GM12878 (cell line): ENCODE data around the gene ANO2.

Source experiments
- CREB1 ChIP-seq: IDR thresholded peaks from 2 replicates; pipeline ENCODE4 v1.6.1; 2012; ENCODE audit warnings: low read depth, mild to moderate bottlenecking, inconsistent platforms
- CTCF ChIP-seq, 3 experiments: IDR thresholded peaks in 2 of 3; conservative IDR thresholded peaks in 1 of 3; 2 replicates each; pipeline ENCODE4 v1.5.1; 2011; ENCODE audit warnings: low read depth in 3 of 3, low read length in 3 of 3, mild to moderate bottlenecking in 3 of 3, control low read depth in 2 of 3, moderate library complexity in 2 of 3, inconsistent platforms in 1 of 3, mixed read lengths in 1 of 3; ENCODE audit not compliant: control insufficient read depth in 2 of 3, insufficient read depth in 1 of 3; ENCODE audit errors: extremely low read depth in 1 of 3
- FOXK2 ChIP-seq: fragments of 450-650 bp; IDR thresholded peaks from 2 replicates; pipeline ENCODE4 v1.6.1; 2017; ENCODE audit warnings: mild to moderate bottlenecking, moderate library complexity
- NKRF ChIP-seq: fragments of 450-650 bp; conservative IDR thresholded peaks from 2 replicates; pipeline ENCODE4 v1.6.1; 2017; ENCODE audit warnings: mild to moderate bottlenecking, moderate library complexity
- POLR2A ChIP-seq: IDR thresholded peaks from 2 replicates; pipeline ENCODE4 v1.6.1; 2011; ENCODE audit warnings: low read depth, mild to moderate bottlenecking, low read length
- TF ChIP-seq, protein P1 (sequence below): fragments of 450-650 bp; IDR thresholded peaks from 2 replicates; pipeline ENCODE4 v1.6.1; 2017; ENCODE audit warnings: antibody characterized with exemption, mild to moderate bottlenecking, moderate library complexity

- no peak for TF ChIP-seq CTCF (IDR thresholded peaks at IDR 0.05 in 2 of 3, conservative IDR thresholded peaks at IDR 0.05 in 1 of 3; ENCODE audit: control insufficient read depth in 2 of 3, extremely low read depth in 1 of 3, insufficient read depth in 1 of 3, low read depth in 3 of 3, low read length in 3 of 3)
- TF ChIP-seq, protein P1, sequence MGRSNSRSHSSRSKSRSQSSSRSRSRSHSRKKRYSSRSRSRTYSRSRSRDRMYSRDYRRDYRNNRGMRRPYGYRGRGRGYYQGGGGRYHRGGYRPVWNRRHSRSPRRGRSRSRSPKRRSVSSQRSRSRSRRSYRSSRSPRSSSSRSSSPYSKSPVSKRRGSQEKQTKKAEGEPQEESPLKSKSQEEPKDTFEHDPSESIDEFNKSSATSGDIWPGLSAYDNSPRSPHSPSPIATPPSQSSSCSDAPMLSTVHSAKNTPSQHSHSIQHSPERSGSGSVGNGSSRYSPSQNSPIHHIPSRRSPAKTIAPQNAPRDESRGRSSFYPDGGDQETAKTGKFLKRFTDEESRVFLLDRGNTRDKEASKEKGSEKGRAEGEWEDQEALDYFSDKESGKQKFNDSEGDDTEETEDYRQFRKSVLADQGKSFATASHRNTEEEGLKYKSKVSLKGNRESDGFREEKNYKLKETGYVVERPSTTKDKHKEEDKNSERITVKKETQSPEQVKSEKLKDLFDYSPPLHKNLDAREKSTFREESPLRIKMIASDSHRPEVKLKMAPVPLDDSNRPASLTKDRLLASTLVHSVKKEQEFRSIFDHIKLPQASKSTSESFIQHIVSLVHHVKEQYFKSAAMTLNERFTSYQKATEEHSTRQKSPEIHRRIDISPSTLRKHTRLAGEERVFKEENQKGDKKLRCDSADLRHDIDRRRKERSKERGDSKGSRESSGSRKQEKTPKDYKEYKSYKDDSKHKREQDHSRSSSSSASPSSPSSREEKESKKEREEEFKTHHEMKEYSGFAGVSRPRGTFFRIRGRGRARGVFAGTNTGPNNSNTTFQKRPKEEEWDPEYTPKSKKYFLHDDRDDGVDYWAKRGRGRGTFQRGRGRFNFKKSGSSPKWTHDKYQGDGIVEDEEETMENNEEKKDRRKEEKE = no peak
- TF ChIP-seq POLR2A = no peak
- TF ChIP-seq NKRF = no peak
- TF ChIP-seq CREB1 = no peak
- TF ChIP-seq FOXK2 = no peak
These were observed 236.7 kb downstream of the ANO2 start for GRCh38 chr12:5708371-5708770.
